Skeletal muscle cell (primary cell): ENCODE results near the gene TP53I11.

ENCODE experiments used
- DNase-seq: peaks from one replicate; pipeline ENCODE4 v3.0.0-alpha.2; 2010; ENCODE audit warnings: low read depth
- H3K4me3 ChIP-seq: 2 replicates; pipeline ENCODE4 v1.5.1; 2011; ENCODE audit warnings: low read depth, mild to moderate bottlenecking, control low read depth, low read length, moderate library complexity

The TP53I11 gene

GRCh38 chr11:44960200-44960845 is 9.6 kb upstream of the TP53I11 start:
- DNase-seq = no peak
- no peak overlapping the region for H3K4me3 ChIP-seq

DNA sequence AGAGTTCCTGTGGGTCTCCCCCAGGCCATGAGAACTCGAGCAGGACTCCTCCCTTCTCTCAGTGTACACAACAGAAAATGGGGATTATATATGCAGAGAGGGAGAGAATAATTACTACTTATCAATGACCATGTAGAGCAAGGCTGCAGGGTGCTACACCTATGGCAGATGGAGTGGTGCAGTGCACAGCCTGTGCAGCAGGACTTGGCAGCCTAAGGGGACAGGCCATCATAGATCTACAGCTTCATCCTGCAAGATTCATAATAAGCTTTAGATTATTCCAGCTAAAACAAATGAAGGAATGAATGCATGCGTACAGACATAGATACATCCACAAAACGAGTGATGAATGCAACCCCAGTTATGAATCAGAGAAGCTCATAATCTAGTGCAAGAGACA is 8.4 kb upstream of the TP53I11 start:
- DNase-seq = no peak

DNA sequence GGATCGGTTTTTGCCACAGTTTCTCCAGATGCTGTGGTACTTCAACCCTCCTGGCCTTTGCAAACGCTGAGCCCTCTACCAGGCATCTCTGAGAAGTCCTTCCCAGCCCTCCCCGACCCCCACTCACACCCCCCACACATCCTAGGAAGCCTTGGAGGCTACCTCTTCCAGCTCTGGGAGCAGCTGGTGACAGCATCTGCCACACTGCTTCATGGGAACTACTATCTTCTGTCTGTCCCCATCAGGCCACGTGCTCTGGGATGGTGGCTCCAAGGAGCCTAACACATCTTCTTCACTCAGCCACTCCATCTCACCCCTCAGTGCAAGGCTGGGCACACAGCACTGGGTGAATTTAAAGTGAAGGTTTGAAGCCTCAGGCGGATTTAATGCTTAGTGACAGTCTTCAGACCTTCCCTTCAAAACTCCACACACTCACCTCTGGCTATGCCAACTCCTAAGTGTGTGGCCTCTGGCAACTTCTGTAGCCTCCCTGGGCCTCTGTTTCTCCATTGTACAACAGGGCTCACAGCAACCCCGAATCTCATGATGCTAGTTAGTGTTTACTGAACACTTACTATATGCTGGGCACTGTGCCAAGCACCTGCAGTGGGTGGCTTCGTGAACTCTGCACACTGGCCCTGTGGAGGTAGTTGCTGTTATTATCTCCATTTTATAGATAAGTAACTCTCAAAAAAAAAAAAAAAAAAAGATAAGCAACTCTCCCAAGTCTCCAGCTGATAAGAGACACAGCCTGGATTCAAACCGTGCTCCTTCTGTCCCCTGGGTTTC is 7.3 kb upstream of the TP53I11 start:
- no peak for DNase-seq

More for the DNA sequence above, 8.4 kb upstream of the TP53I11 start:
- no peak overlapping the region for H3K4me3 ChIP-seq

DNA sequence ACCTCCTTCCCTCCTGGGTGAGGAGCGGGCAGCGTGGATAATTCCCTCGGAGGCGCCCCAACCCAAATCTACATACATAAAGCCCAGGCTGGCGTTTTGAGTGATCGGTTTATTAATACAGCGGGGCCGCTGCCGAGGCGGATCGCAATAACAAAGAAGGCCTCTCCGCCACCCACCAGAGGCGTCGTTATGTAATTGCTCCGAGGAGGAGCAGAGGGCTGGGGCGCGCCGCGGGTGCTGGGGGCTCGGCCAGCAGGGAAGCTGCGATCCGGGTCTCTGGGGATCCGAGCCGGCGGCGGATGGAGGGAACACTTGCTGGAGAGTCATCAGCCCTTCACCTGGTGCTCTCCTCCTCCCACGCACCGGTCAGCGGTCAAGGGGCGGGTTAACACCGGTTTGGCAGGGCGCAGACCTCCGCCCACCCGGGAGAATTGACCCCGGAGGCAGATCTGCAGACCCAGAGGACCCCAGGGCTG is 6.4 kb upstream of the TP53I11 start:
- no peak for DNase-seq
- H3K4me3 ChIP-seq = no peak overlapping the region

More for the DNA sequence above, 7.3 kb upstream of the TP53I11 start:
- no peak overlapping the region for H3K4me3 ChIP-seq

- no peak overlapping the region for H3K4me3 ChIP-seq
Observed at GRCh38 chr11:44955015-44955738, 4.5 kb upstream of the TP53I11 start.

GRCh38 chr11:44954051-44954906 is 3.6 kb upstream of the TP53I11 start:
- no peak for DNase-seq
- no peak overlapping the region for H3K4me3 ChIP-seq

More at GRCh38 chr11:44955015-44955738, 4.5 kb upstream of the TP53I11 start:
- DNase-seq = peak; percentile 56

- DNase-seq = no peak
- no peak overlapping the region for H3K4me3 ChIP-seq
Observed at GRCh38 chr11:44952500-44953260, 2.0 kb upstream of the TP53I11 start.

DNA sequence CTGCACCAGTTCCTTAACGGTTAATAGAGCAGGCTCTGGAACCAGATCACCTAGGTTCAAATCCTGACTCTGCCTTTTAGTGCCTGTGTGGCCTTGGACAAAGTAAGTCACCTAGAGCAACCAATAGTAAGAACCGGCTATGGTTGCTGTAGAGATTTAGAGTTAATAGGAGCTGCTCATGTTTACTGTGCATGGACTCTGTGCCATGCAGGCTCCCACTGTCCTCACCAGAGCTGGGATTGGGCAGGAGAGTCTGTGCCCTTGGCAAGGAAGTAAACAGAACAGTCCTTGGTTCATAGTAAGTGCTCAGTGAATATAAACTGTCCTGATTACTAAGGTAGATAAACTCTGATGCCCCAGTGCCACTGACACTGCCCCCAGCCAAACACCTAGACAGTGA is 1.4 kb upstream of the TP53I11 start:
- no peak overlapping the region for H3K4me3 ChIP-seq
- no peak for DNase-seq

DNA sequence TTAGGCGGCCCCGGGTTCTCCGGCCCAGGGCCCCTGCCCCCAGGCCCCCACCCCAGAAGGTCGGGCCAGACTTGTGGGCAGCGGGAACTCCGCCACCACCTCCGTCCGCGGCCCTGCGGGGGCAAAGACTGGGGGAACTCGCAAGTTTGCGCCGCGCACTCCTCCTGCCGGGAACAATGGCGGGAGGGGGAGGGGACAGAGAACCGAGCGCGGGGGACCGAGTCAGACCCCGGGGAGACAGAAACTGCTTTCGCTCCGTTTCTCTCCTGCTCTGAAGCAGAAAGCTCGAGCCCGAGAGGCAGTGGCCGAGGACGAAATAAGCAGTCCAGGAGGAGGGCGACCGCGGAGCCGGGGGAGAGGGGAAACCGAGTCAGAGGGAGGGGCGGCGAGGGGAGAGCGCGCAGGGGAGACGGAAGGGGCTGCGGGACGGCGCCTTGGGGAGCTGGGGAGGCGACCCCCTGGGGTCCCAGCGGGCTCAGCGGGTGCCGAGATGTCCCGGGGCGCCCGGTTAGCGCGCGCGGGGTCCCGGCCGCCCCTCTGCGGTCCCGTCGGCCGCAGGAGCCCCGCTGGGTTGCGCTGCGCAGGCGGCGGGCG is 555 bp downstream of the TP53I11 start:
- DNase-seq = no peak
- peak overlapping the region; percentile 61 for H3K4me3 ChIP-seq

- no peak for DNase-seq
- peak overlapping the region; percentile 61 for H3K4me3 ChIP-seq
Observed at GRCh38 chr11:44949160-44950030, 1.3 kb downstream of the TP53I11 start.

DNA sequence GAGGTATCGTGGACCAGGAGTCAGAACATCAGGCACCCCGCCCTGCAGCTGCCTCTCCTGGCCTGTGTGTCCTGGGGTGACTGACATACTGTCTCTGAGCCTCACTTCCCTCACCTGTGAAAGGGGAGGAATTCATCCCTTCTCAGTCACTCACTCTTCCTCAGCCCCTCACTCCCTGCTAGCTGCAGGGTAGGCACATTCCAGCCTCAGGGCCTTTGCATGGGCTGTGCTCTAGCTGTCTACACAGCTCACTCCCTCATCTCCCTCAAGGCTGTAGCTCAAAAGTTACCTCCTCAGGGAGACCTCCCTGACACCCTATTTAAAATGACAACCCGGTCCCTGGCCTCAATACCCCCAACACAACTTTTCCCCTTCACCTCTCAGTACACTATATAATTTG is 2.5 kb downstream of the TP53I11 start:
- DNase-seq = no peak
- H3K4me3 ChIP-seq = no peak overlapping the region

DNA sequence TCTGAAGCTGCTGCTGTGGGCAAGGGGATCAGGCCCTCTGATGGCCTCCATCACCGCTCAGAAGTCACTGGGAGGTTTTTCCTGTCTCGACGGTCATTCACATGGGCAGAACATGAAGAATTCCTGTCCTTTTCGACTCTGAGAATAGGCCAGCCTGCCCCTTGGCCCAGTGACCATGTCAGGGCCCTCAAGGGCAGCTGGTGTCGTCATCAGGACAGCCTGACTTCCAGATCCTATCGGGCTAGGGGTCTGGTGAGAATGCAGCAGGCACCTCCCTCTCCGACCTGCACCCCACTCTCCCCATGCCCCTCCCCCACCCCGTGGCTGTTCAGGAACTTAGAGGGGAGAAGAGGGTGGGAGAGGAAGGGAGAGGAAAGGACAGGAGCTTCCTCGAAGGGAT is 3.6 kb downstream of the TP53I11 start:
- DNase-seq = no peak
- no peak overlapping the region for H3K4me3 ChIP-seq

DNA sequence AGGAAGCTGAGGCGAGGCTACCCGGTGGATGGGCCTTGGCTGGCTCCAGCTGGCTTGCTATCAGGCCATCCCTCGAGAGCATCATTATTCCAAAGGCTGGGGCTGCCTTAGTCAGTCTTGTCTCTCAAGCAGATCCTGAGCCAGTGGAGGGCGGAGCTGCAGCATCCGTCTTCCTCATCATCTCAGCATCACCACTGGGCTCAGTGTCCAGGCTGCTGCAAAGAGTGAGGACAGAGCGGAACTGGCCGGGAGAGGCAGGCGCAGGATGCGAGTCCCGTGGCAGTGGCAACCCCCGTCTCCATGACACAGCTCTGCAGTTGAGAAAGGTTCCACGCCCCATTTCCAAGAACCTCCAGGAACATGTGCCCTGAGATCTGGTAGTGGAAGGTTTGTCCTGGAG is 4.4 kb downstream of the TP53I11 start:
- no peak for DNase-seq
- no peak overlapping the region for H3K4me3 ChIP-seq

- DNase-seq = no peak
- no peak overlapping the region for H3K4me3 ChIP-seq
Observed at GRCh38 chr11:44945666-44946065, 5.0 kb downstream of the TP53I11 start.

GRCh38 chr11:44944853-44945235 is 5.8 kb downstream of the TP53I11 start:
- DNase-seq = no peak
- no peak overlapping the region for H3K4me3 ChIP-seq

GRCh38 chr11:44944181-44944852 is 6.4 kb downstream of the TP53I11 start:
- no peak for DNase-seq
- no peak overlapping the region for H3K4me3 ChIP-seq

- no peak for DNase-seq
Observed at GRCh38 chr11:44943696-44944095, 7.0 kb downstream of the TP53I11 start.

More at GRCh38 chr11:44943696-44944095, 7.0 kb downstream of the TP53I11 start:
- H3K4me3 ChIP-seq = no peak overlapping the region
